SH-SY5Y (cell line): ENCODE data around the gene SLC9C2.

ENCODE experiments used
- GATA2 ChIP-seq: IDR thresholded peaks from 2 replicates; pipeline ENCODE4 v1.6.1; 2011; ENCODE audit warnings: mild to moderate bottlenecking, low read depth, low read length
- GATA3 ChIP-seq: IDR thresholded peaks from 2 replicates; pipeline ENCODE4 v1.6.1; 2011; ENCODE audit warnings: low read depth, mild to moderate bottlenecking, low read length, moderate library complexity

DNA sequence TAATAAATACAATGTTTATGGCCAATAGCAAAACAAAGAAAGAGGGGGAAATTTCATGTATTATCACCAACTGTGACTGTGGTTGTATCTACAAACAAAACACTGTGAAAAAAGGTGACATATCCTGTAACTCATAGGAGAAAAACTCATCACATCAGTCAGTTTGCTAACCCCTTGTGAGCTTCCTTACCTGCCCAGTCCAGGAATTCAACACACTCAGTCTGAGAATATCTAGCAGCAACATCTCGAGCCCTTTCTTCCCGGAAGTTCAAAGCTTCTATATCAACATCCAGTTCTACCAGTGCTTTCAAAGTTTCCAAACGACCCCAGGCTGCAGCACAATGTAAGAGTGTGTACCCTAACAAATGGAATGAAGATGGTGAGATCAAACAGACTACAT is 43.8 kb upstream of the SLC9C2 start:
- TF ChIP-seq GATA2 = no peak
- no peak for TF ChIP-seq GATA3
